Osteocyte (in vitro differentiated cells): ENCODE measurements around the gene MRI1. TPM values are rescaled to one million over a fixed set of nuclear protein-coding genes. Genes with fewer than 3 reads are reported as not detected.

Source experiments
- DNase-seq: peaks from one replicate; pipeline ENCODE4 v3.0.0; 2021; ENCODE audit warnings: mixed read lengths; ENCODE audit not compliant: unreplicated experiment; ENCODE audit errors: extremely low spot score
- H3K27ac Mint-ChIP-seq: one replicate; pipeline ENCODE4 v1.8.0; 2021; ENCODE audit warnings: mild to moderate bottlenecking, mixed read lengths; ENCODE audit not compliant: unreplicated experiment
- H3K27me3 Mint-ChIP-seq: one replicate; pipeline ENCODE4 v1.8.0; 2021; ENCODE audit warnings: mixed read lengths; ENCODE audit not compliant: unreplicated experiment
- H3K36me3 Mint-ChIP-seq: one replicate; pipeline ENCODE4 v1.8.0; 2021; ENCODE audit warnings: mixed read lengths; ENCODE audit not compliant: unreplicated experiment
- H3K4me1 Mint-ChIP-seq: one replicate; pipeline ENCODE4 v1.8.0; 2021; ENCODE audit warnings: mixed read lengths; ENCODE audit not compliant: unreplicated experiment
- H3K4me3 Mint-ChIP-seq: one replicate; pipeline ENCODE4 v1.8.0; 2021; ENCODE audit warnings: mild to moderate bottlenecking, moderate library complexity, mixed read lengths; ENCODE audit not compliant: unreplicated experiment
- H3K9me3 Mint-ChIP-seq: one replicate; pipeline ENCODE4 v1.8.0; 2021; ENCODE audit warnings: mixed read lengths; ENCODE audit not compliant: unreplicated experiment
- total RNA-seq: library from RNA; stranded (reverse); gene quantifications from 2 replicates; pipeline ENCODE4 v1.2.1, GENCODE V29; 2021
- TF ChIP-seq, protein P1 (sequence below): fragments of 200-600 bp; sonication (generic); IDR thresholded peaks from 2 replicates; pipeline ENCODE4 v1.5.0; 2021; ENCODE audit warnings: antibody characterized with exemption, mild to moderate bottlenecking, moderate library complexity

MRI1 gene
- total RNA-seq, 1 donor from 2014 or later, result 22.5 TPM

DNA sequence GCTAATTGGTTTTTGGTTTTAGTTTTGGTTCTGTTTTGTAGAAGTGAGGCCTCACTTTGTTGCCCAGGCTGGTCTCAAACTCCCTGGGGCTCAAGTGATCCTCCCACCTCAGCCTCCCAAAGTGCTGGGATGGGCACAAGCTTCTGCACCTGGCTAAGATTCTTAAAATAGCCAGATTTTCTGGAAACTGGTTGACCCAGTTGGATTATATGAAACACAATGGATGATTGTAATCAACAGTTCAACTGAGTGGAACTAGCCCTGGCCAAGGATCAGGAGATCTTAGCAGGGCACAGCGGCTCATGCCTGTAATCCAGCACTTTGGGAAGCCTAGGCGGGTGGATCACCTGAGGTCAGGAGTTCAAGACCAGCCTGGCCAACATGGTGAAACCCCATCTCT lies 29.6 kb upstream of the MRI1 start:
- Mint-ChIP-seq H3K4me3 (no peak overlapping the region), H3K27ac (no peak overlapping the region), H3K27me3 (no peaks in the 10 kb centered on the region), H3K9me3 (no peaks in the 10 kb centered on the region), H3K36me3 (peaks cover 3% of the 10 kb centered on the region), H3K4me1 (peaks cover 25% of the 10 kb centered on the region)
- TF ChIP-seq, protein P1, sequence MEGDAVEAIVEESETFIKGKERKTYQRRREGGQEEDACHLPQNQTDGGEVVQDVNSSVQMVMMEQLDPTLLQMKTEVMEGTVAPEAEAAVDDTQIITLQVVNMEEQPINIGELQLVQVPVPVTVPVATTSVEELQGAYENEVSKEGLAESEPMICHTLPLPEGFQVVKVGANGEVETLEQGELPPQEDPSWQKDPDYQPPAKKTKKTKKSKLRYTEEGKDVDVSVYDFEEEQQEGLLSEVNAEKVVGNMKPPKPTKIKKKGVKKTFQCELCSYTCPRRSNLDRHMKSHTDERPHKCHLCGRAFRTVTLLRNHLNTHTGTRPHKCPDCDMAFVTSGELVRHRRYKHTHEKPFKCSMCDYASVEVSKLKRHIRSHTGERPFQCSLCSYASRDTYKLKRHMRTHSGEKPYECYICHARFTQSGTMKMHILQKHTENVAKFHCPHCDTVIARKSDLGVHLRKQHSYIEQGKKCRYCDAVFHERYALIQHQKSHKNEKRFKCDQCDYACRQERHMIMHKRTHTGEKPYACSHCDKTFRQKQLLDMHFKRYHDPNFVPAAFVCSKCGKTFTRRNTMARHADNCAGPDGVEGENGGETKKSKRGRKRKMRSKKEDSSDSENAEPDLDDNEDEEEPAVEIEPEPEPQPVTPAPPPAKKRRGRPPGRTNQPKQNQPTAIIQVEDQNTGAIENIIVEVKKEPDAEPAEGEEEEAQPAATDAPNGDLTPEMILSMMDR, result no peak
- no peak for DNase-seq

DNA sequence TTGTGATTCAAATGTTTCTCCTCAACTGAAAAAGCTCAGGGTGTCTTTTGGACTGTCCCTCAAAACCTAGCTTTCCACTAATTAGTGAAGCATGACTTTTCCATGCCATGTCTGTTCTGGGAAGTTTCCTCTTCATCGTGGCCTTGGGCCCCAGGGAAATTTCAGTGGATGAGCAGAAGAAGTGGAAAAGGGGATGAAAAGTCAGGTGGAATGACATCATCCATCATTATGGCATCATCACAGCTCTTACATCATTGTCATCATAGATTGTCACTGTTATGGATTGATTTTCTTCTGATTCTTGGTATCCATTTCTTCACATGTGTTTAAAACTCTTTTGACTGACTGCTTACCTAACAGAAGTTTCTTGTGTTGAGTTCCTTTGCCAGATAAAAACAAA lies 26.2 kb upstream of the MRI1 start:
- no peaks in the 10 kb centered on the region for H3K4me1 Mint-ChIP-seq
- H3K4me3 Mint-ChIP-seq, result no peak overlapping the region
- TF ChIP-seq, protein P1, result no peak
- H3K27me3 Mint-ChIP-seq, result no peaks in the 10 kb centered on the region
- no peak for DNase-seq
- H3K27ac Mint-ChIP-seq, result no peak overlapping the region
- H3K9me3 Mint-ChIP-seq, result no peaks in the 10 kb centered on the region
- H3K36me3 Mint-ChIP-seq, result peaks cover 3% of the 10 kb centered on the region

DNA sequence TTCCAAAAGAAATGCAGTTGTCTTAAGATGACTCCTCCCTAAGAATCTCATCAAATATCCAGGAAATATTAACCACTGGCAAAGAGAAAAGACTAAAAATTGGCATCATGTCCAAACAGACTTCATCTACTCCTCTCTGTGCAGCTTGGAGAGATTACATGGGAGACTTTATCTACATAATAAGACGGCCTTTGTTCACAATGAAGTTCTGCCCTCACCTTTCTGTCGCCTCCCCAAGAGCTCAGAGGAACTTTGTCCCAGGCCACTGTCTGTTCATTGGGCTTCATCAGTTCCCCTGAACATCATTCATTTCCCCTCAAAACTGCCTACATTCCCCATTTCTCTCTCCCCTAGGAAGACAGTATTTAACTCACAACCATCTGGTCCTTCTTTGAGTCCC lies 22.4 kb upstream of the MRI1 start:
- Mint-ChIP-seq H3K4me1 (no peaks in the 10 kb centered on the region), H3K27me3 (no peaks in the 10 kb centered on the region), H3K4me3 (no peak overlapping the region), H3K36me3 (peaks cover 3% of the 10 kb centered on the region), H3K27ac (no peak overlapping the region), H3K9me3 (peaks cover 2% of the 10 kb centered on the region)
- TF ChIP-seq, protein P1, result no peak
- no peak for DNase-seq

DNA sequence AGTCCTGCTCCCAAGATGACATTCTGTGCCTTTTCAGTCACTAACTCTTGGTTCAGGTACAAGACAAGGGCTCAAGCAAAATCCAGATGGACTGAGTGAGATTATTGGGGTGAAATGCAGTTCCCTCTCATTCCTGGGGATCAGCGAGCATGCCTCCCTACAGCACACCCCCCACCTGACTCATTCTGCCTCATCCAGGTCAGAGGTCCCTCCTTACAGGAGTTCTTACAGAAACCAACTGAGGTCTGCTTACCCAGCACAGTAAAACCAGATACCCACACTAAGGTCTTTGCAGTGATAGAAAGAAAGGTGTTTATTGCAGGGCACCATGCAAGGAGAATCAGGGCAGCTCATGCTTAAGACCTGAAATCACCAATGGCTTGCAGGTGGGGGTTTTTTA lies 21.6 kb upstream of the MRI1 start:
- no peak overlapping the region for H3K27ac Mint-ChIP-seq
- no peaks in the 10 kb centered on the region for H3K4me1 Mint-ChIP-seq
- DNase-seq, result no peak
- TF ChIP-seq, protein P1, result no peak
- no peaks in the 10 kb centered on the region for H3K27me3 Mint-ChIP-seq
- peaks cover 3% of the 10 kb centered on the region for H3K36me3 Mint-ChIP-seq
- no peak overlapping the region for H3K4me3 Mint-ChIP-seq
- peaks cover 8% of the 10 kb centered on the region for H3K9me3 Mint-ChIP-seq

DNA sequence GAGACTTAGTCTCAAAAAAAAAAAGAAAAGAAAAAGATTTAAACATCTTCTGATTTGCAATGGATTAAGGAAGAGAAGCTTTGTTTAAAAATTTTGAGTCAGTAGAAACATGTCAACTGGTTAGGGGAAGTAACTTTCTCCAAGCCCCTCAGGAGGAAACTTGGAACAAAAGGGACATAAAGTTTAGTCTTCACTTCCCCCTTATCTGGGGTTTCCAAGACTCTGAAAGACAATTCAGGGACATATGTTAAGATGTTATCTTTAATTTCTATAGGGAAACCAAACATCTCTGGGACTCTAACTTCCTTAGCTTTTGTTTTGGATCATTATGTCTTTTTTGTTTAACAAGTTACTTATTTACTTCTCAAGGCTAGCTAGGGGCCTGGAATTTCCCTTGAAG lies 20.1 kb upstream of the MRI1 start:
- TF ChIP-seq, protein P1, result no peak
- Mint-ChIP-seq H3K27ac (no peak overlapping the region), H3K36me3 (peaks cover 3% of the 10 kb centered on the region), H3K4me1 (peaks cover 10% of the 10 kb centered on the region), H3K9me3 (peaks cover 8% of the 10 kb centered on the region), H3K4me3 (no peak overlapping the region), H3K27me3 (no peaks in the 10 kb centered on the region)
- DNase-seq, result no peak
